OCI-LY1 (cell line): ENCODE measurements around the gene THOC2.
"Not testable (repeated sequence)": the region's sequence is repeated elsewhere in the genome, so short reads cannot be mapped to it uniquely, and the experiment has no call there.

ENCODE experiments used
- H2AFZ ChIP-seq: fragments of 200-600 bp; sonication (generic), shearing (Covaris generic); 2 replicates; pipeline ENCODE4 v1.6.0; 2014; ENCODE audit warnings: antibody characterized with exemption, mild to moderate bottlenecking, low read length
- H3F3A ChIP-seq: fragments of 200-600 bp; sonication (generic), shearing (Covaris generic); 2 replicates; pipeline ENCODE4 v1.6.0; 2014; ENCODE audit warnings: mild to moderate bottlenecking, antibody characterized with exemption, low read length, moderate library complexity; ENCODE audit not compliant: insufficient read depth
- H3K27ac ChIP-seq: fragments of 200-600 bp; sonication (generic); 2 replicates; pipeline ENCODE4 v1.5.1; 2014; ENCODE audit warnings: low read length, mixed run types, mild to moderate bottlenecking, low read depth; ENCODE audit not compliant: poor library complexity, severe bottlenecking
- H3K27me3 ChIP-seq: fragments of 200-600 bp; sonication (generic); 2 replicates; pipeline ENCODE4 v1.6.0; 2014; ENCODE audit warnings: antibody characterized with exemption, mild to moderate bottlenecking, low read length, moderate library complexity; ENCODE audit not compliant: insufficient read depth
- H3K36me3 ChIP-seq: fragments of 200-600 bp; sonication (generic); 2 replicates; pipeline ENCODE4 v1.6.1; 2014; ENCODE audit warnings: mild to moderate bottlenecking, antibody characterized with exemption, low read length, moderate library complexity, mixed read lengths; ENCODE audit not compliant: insufficient read depth
- H3K4me1 ChIP-seq: fragments of 200-600 bp; sonication (generic); 2 replicates; pipeline ENCODE4 v1.5.1; 2014; ENCODE audit warnings: mild to moderate bottlenecking, low read length, moderate library complexity; ENCODE audit not compliant: insufficient read depth, severe bottlenecking
- H3K4me2 ChIP-seq: fragments of 200-600 bp; sonication (generic), shearing (Covaris generic); 2 replicates; pipeline ENCODE4 v1.6.1; 2014; ENCODE audit warnings: low read length
- H3K4me3 ChIP-seq: fragments of 200-600 bp; sonication (generic); 2 replicates; pipeline ENCODE4 v1.5.1; 2014; ENCODE audit warnings: low read length, low read depth, mild to moderate bottlenecking, mixed read lengths; ENCODE audit not compliant: poor library complexity, severe bottlenecking
- H3K79me2 ChIP-seq: fragments of 200-600 bp; shearing (Covaris generic); 2 replicates; pipeline ENCODE4 v1.6.1; 2016; ENCODE audit warnings: mixed run types, low read length, mixed read lengths; ENCODE audit not compliant: insufficient read depth
- H3K9ac ChIP-seq: fragments of 200-600 bp; sonication (generic), shearing (Covaris generic); 2 replicates; pipeline ENCODE4 v1.6.1; 2014; ENCODE audit warnings: mild to moderate bottlenecking, low read length, mixed read lengths
- H3K9me2 ChIP-seq: fragments of 200-600 bp; sonication (generic), shearing (Covaris generic); 2 replicates; pipeline ENCODE4 v1.6.1; 2014; ENCODE audit warnings: low read depth, mild to moderate bottlenecking, low read length, mixed read lengths
- H3K9me3 ChIP-seq: fragments of 200-600 bp; shearing (Covaris generic); 2 replicates; pipeline ENCODE4 v1.6.1; 2014; ENCODE audit warnings: low read length, mixed read lengths
- H4K20me1 ChIP-seq: fragments of 200-600 bp; sonication (generic), shearing (Covaris generic); 2 replicates; pipeline ENCODE4 v1.6.0; 2016; ENCODE audit warnings: mild to moderate bottlenecking, low read length; ENCODE audit not compliant: insufficient read depth
- EZH2 ChIP-seq: fragments of 200-600 bp; sonication (generic), shearing (Covaris generic); IDR thresholded peaks from 2 replicates; pipeline ENCODE4 v1.8.0; 2017; ENCODE audit warnings: borderline replicate concordance, mixed run types, mild to moderate bottlenecking, antibody characterized with exemption, low read length, moderate library complexity, mixed read lengths
- TF ChIP-seq, protein P1 (sequence below): fragments of 200-600 bp; sonication (generic), shearing (Covaris generic); IDR thresholded peaks from 2 replicates; pipeline ENCODE4 v1.5.1; 2017; ENCODE audit warnings: mild to moderate bottlenecking, antibody characterized with exemption, low read length, moderate library complexity, mixed read lengths

The THOC2 gene

DNA sequence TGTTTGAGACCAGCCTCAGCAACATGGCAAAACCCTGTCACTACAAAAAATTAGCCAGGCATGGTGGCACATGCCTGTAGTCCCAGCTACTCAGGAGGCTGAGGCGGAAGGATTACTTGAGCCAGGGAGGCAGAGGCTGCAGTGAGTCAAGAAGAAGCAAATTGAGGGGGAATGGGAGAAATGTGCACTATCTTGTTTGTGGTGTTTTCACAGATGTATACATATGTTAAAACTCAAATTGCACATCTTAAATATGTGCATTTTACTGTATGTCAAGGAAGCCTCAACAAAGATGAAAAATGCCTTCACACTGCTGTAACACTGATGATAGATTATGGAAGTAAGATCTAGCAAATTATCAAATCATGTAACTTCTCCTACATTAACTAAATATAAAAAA is 44.3 kb downstream of the THOC2 start:
- Histone ChIP-seq H3K27ac (no peak overlapping the region), H3K9me2 (no peaks in the 10 kb centered on the region), H3F3A (no peaks in the 10 kb centered on the region), H3K4me3 (no peak overlapping the region), H3K27me3 (no peaks in the 10 kb centered on the region), H3K36me3 (peaks cover 26% of the 10 kb centered on the region), H3K79me2 (no peaks in the 10 kb centered on the region), H2AFZ (no peak overlapping the region), H3K4me2 (no peak overlapping the region), H3K9ac (no peak overlapping the region), H4K20me1 (no peaks in the 10 kb centered on the region), H3K9me3 (no peaks in the 10 kb centered on the region), H3K4me1 (no peaks in the 10 kb centered on the region)
- TF ChIP-seq, protein P1, sequence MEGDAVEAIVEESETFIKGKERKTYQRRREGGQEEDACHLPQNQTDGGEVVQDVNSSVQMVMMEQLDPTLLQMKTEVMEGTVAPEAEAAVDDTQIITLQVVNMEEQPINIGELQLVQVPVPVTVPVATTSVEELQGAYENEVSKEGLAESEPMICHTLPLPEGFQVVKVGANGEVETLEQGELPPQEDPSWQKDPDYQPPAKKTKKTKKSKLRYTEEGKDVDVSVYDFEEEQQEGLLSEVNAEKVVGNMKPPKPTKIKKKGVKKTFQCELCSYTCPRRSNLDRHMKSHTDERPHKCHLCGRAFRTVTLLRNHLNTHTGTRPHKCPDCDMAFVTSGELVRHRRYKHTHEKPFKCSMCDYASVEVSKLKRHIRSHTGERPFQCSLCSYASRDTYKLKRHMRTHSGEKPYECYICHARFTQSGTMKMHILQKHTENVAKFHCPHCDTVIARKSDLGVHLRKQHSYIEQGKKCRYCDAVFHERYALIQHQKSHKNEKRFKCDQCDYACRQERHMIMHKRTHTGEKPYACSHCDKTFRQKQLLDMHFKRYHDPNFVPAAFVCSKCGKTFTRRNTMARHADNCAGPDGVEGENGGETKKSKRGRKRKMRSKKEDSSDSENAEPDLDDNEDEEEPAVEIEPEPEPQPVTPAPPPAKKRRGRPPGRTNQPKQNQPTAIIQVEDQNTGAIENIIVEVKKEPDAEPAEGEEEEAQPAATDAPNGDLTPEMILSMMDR, result no peak
- no peak for TF ChIP-seq EZH2

DNA sequence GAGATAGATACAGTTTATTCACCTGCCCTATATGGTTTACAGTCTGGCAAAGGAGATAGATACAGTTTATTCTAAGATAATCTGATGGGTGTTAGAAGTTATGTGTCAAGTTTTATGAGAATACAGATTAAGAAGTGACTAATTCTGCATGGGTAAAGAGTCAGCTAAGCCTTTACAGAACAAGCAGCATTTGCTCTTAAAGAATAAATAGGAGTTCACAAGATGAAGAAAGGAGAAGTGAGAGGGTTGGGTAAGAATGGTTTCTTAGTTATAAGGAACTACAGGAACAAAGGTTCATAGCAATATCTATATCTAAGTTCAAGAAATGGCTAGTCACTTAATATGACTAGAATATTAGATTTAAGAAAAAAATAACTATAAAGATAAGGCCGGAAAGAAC is 47.6 kb downstream of the THOC2 start:
- Histone ChIP-seq H3K27ac (no peak overlapping the region), H4K20me1 (no peaks in the 10 kb centered on the region), H2AFZ (no peak overlapping the region), H3K36me3 (peaks cover 37% of the 10 kb centered on the region), H3K79me2 (no peaks in the 10 kb centered on the region), H3K4me3 (no peak overlapping the region), H3K9me2 (no peaks in the 10 kb centered on the region), H3K4me2 (no peak overlapping the region), H3K4me1 (no peaks in the 10 kb centered on the region), H3K27me3 (no peaks in the 10 kb centered on the region), H3K9ac (no peak overlapping the region), H3K9me3 (no peaks in the 10 kb centered on the region), H3F3A (no peaks in the 10 kb centered on the region)
- TF ChIP-seq EZH2, result no peak
- TF ChIP-seq, protein P1, result no peak

DNA sequence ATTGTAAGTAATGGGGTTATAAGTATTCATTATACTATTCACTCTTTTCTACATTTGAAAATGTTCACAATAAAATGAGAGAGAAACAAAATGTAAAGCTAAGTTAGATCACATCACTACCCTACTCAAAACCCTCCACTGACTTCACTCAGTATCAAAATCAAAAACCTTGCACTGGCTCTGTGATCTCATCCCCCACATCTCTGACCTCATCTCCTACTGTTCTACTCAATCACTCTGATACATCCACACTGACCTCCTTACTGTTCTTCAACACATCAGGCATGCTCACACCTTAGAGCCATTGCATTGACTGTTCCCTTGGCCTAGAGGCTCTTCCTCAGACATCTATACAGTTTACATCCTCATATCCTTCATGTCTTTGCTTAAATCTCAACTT is 50.7 kb downstream of the THOC2 start:
- Histone ChIP-seq H3K4me3 (no peak overlapping the region), H2AFZ (no peak overlapping the region), H3F3A (no peaks in the 10 kb centered on the region), H3K79me2 (no peaks in the 10 kb centered on the region), H3K27me3 (no peaks in the 10 kb centered on the region), H3K9me2 (no peaks in the 10 kb centered on the region), H3K36me3 (peaks cover 49% of the 10 kb centered on the region), H3K9ac (no peak overlapping the region), H4K20me1 (no peaks in the 10 kb centered on the region), H3K27ac (no peak overlapping the region), H3K9me3 (no peaks in the 10 kb centered on the region), H3K4me1 (no peaks in the 10 kb centered on the region), H3K4me2 (no peak overlapping the region)
- no peak for TF ChIP-seq EZH2
- TF ChIP-seq, protein P1, result no peak

DNA sequence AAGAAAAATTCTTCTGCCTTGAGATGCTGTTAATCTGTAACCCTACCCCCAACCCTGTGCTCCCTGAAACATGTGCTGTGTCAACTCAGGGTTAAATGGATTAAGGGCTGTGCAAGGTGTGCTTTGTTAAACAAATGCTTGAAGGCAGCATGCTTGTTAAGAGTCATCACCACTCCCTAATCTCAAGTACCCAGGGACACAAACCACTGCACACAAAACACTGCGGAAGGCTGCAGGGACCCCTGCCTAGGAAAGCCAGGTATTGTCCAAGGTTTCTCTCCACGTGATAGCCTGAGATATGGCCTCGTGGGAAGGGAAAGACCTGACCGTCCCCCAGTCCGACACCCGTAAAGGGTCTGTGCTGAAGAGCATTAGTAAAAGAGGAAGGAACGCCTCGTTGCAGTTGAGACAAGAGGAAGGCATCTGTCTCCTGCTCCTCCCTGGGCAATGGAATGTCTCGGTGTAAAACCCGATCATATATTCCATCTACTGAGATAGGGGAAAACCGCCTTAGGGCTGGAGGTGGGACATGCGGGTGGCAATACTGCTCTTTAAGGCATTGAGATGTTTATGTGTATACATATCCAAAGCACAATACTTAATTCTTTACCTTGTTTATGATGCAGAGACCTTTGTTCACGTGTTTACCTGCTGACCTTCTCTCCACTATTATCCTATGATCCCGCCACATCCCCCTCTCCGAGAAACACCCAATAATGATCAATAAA is 53.0 kb downstream of the THOC2 start:
- H3K36me3 ChIP-seq, result peaks cover 61% of the 10 kb centered on the region
- H3K9ac ChIP-seq, H2AFZ ChIP-seq: not testable (repeated sequence)

More for the DNA sequence above, 53.0 kb downstream of the THOC2 start:
- H3K27me3 ChIP-seq, H3K27ac ChIP-seq, H4K20me1 ChIP-seq, H3K4me2 ChIP-seq, H3K4me3 ChIP-seq, H3K79me2 ChIP-seq, H3K4me1 ChIP-seq, H3K9me2 ChIP-seq, H3K9me3 ChIP-seq, H3F3A ChIP-seq: not testable (repeated sequence)
